ENCODE measurements around the gene LDB1. TPM values are rescaled to one million over a fixed set of nuclear protein-coding genes. Genes with fewer than 3 reads are reported as not detected.

LDB1 gene
- 10 to 100 TPM; 31.9 to 81.9 (median 54.1) TPM for total RNA-seq

GRCh38 chr10:102120142-102120990 is at the start of gene LDB1:
TSS of gene LDB1 (minus strand) at chr10:102120368. CDS start at chr10:102120110, 258 bp downstream.
- intact Hi-C loops (cut with DNase I; ENCODE audit: low total_unique reads), result no loop called here
- Histone ChIP-seq H3K4me3 (peak within 1 kb of the TSS; percentile 74 to 96 (median 78)), H3K27me3 (no peaks in the 10 kb centered on the region), H3K36me3 (no peaks in the 10 kb centered on the region), H3K27ac (peak within 1 kb of the TSS; percentile 93 to 99 (median 97)), H3K9me3 (no peaks in the 10 kb centered on the region), H3K4me1 (peaks cover 25 to 52% (median 47%) of the 10 kb centered on the region in 4 donors)
- WGBS, 2 donors (ENCODE audit: low coverage in 1 of 2), result 0% methylated on average over 6 to 59 of the region's 104 CpGs
- in situ Hi-C loops (cut with MboI; ENCODE audit: low pct_ligation_motif_present in 1 of 4, low pct_unique_long_range_greater_than_20kb in 1 of 4, low sequenced_read_pairs in 3 of 4), result no loop called here
- TF ChIP-seq POLR2AphosphoS5 (IDR thresholded peaks at IDR 0.05) (peak; percentile 90 to 96 (median 96)), POLR2A (IDR thresholded peaks at IDR 0.05) (peak; percentile 86), EP300 (IDR thresholded peaks at IDR 0.05; ENCODE audit: low read depth) (no peak)
- TF ChIP-seq, protein P1, sequence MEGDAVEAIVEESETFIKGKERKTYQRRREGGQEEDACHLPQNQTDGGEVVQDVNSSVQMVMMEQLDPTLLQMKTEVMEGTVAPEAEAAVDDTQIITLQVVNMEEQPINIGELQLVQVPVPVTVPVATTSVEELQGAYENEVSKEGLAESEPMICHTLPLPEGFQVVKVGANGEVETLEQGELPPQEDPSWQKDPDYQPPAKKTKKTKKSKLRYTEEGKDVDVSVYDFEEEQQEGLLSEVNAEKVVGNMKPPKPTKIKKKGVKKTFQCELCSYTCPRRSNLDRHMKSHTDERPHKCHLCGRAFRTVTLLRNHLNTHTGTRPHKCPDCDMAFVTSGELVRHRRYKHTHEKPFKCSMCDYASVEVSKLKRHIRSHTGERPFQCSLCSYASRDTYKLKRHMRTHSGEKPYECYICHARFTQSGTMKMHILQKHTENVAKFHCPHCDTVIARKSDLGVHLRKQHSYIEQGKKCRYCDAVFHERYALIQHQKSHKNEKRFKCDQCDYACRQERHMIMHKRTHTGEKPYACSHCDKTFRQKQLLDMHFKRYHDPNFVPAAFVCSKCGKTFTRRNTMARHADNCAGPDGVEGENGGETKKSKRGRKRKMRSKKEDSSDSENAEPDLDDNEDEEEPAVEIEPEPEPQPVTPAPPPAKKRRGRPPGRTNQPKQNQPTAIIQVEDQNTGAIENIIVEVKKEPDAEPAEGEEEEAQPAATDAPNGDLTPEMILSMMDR (IDR thresholded peaks at IDR 0.05), result peak in 2 of 5 experiments; percentile 7 to 12
- DNase-seq, result peak; percentile 81

DNA sequence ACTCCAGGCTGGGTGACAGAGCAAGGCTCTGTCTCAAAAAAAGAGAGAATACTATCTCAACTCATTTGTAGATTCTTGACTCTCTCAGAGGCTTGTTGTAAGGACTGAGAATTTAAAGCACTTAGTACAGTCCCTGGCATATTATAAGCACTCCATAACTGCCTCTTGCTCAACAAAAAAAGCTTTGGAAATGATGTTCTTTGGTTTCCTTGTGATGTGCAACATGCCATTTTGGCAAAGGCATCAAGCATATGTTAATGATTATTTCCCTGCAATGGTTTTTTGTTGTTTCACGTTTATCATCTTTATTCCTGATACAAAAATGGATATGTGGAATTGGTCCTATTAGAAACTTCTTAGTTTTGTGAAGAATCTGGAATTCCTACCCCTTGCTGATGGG is 47.7 kb upstream of the LDB1 start:
- no peaks in the 10 kb centered on the region for H3K27me3 ChIP-seq
- intact Hi-C loops (cut with DNase I; ENCODE audit: low total_unique reads) (no loop called here), in situ Hi-C loops (cut with MboI; ENCODE audit: low pct_ligation_motif_present in 1 of 4, low pct_unique_long_range_greater_than_20kb in 1 of 4, low sequenced_read_pairs in 3 of 4) (no loop called here)
- no peaks in the 10 kb centered on the region for H3K9me3 ChIP-seq
- H3K36me3 ChIP-seq, result peaks cover 0 to 5% (median 0%) of the 10 kb centered on the region in 4 donors
- peaks cover 0 to 9% (median 4%) of the 10 kb centered on the region in 4 donors for H3K4me1 ChIP-seq
- WGBS, 2 donors (ENCODE audit: low coverage in 1 of 2), result 56 to 63% methylated on average over 1 of the region's 1 CpG
- no peak for DNase-seq
- TF ChIP-seq POLR2A (IDR thresholded peaks at IDR 0.05) (no peak), EP300 (IDR thresholded peaks at IDR 0.05; ENCODE audit: low read depth) (no peak)
- TF ChIP-seq, protein P1 (IDR thresholded peaks at IDR 0.05), result no peak
- no peak overlapping the region for H3K4me3 ChIP-seq
- H3K27ac ChIP-seq, result no peak overlapping the region

DNA sequence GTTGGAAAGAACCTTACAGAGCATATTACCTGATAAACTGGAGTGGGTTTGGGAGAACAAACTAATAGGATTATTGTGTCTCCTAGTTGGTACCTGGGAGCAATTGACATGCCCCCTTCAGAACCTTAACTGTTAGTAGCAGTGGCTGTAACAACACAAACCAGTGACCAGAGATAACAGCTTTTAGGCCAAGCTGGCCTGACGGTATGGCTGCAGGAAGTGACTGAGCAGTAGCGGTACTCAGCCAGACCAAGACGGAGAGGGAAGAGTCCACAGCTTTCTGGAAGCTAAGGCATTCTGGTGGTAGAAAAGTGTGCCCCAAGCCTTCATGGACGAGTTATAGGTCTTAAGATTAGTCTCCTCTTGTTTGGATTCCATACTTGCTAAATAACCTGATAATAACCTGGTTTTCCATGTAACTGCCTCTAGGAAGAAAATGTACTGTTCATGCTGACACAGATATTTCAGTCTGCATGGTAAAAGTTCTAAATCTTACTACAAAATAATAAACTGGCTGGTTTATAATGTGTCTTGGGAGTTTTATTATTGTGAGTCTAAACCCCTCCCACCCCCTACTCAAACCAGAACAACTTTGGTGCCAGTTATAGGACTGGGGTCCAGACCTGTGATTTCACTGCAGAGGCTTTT is 43.3 kb upstream of the LDB1 start:
- intact Hi-C loops (cut with DNase I; ENCODE audit: low total_unique reads), result no loop called here
- Histone ChIP-seq H3K4me1 (no peaks in the 10 kb centered on the region), H3K36me3 (peaks cover 0 to 47% (median 27%) of the 10 kb centered on the region in 4 donors), H3K27me3 (no peaks in the 10 kb centered on the region), H3K9me3 (no peaks in the 10 kb centered on the region), H3K4me3 (no peak overlapping the region), H3K27ac (no peak overlapping the region)
- TF ChIP-seq POLR2AphosphoS5 (IDR thresholded peaks at IDR 0.05), result no peak
- no peak for TF ChIP-seq POLR2A (IDR thresholded peaks at IDR 0.05)
- no peak for TF ChIP-seq EP300 (IDR thresholded peaks at IDR 0.05; ENCODE audit: low read depth)
- TF ChIP-seq, protein P1 (IDR thresholded peaks at IDR 0.05), result no peak
- DNase-seq, result no peak
- in situ Hi-C loops (cut with MboI; ENCODE audit: low pct_ligation_motif_present in 1 of 4, low pct_unique_long_range_greater_than_20kb in 1 of 4, low sequenced_read_pairs in 3 of 4), result no loop called here
- 78% methylated on average over 4 of the region's 4 CpGs; no CpG with 5 or more reads in 1 of the 2 donors for WGBS, 2 donors (ENCODE audit: low coverage in 1 of 2)

DNA sequence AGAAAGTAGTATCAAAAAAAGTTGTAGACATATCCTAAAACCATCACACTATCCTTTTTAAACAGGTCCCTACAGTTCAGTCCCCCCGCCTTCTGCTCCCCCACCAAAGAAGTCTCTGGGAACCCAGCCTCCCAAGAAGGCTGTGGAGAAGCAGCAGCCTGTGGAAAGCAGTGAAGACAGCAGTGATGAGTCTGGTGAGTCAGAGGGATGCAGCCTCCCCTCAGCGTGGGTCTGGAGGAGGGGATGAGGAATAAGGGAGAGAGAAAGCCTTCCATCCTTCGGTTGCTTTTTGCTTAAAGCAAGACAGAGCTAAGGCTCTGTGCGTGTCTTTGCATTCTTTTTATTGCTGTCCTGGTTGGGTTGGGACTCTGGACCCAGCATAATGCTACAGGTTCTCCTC is 39.7 kb upstream of the LDB1 start:
- 92 to 93% methylated on average over 3 to 4 of the region's 4 CpGs for WGBS, 2 donors (ENCODE audit: low coverage in 1 of 2)
- DNase-seq, result no peak
- no peak overlapping the region for H3K4me3 ChIP-seq
- H3K36me3 ChIP-seq, result peaks cover 0 to 64% (median 35%) of the 10 kb centered on the region in 4 donors
- in situ Hi-C loops (cut with MboI; ENCODE audit: low pct_ligation_motif_present in 1 of 4, low pct_unique_long_range_greater_than_20kb in 1 of 4, low sequenced_read_pairs in 3 of 4), result no loop called here
- TF ChIP-seq EP300 (IDR thresholded peaks at IDR 0.05; ENCODE audit: low read depth) (no peak), POLR2AphosphoS5 (IDR thresholded peaks at IDR 0.05) (no peak), POLR2A (IDR thresholded peaks at IDR 0.05) (no peak)
- H3K27me3 ChIP-seq, result no peaks in the 10 kb centered on the region
- H3K9me3 ChIP-seq, result no peaks in the 10 kb centered on the region
- no peak overlapping the region for H3K27ac ChIP-seq
- H3K4me1 ChIP-seq, result no peaks in the 10 kb centered on the region
- intact Hi-C loops (cut with DNase I; ENCODE audit: low total_unique reads), result no loop called here
